B cell (primary cell): ENCODE data around the gene ZNF827. TPM values are rescaled to one million over a fixed set of nuclear protein-coding genes. Genes with fewer than 3 reads are reported as not detected.
A peak's percentile ranks its signal among the peaks of the same experiment; 100 is the strongest.

Experiments
- ATAC-seq: fragments of 200-7000 bp; cut with Tn5 transposase; one replicate; pipeline ENCODE4 v1.10.0; 2021; ENCODE audit warnings: low read depth, mild to moderate bottlenecking, moderate number of reproducible peaks, moderate library complexity
- CTCF ChIA-PET: fragments of 350-600 bp; sonication (Branson Sonifier 250); formaldehyde crosslinking; loops from one replicate; lab custom pipeline; 2021; ENCODE audit warnings: antibody characterized with exemption, inconsistent platforms; lab: Charles Lee
- POLR2A ChIA-PET: fragments of 350-600 bp; sonication (Branson Sonifier 250); formaldehyde crosslinking; loops from one replicate; lab custom pipeline; 2021; ENCODE audit warnings: antibody characterized with exemption; lab: Charles Lee
- DNase-seq: peaks from one replicate; pipeline ENCODE4 v3.0.0; 2013
- H2AFZ ChIP-seq: 2 replicates; pipeline ENCODE4 v1.6.1; 2012; ENCODE audit warnings: mild to moderate bottlenecking, low read depth, low read length; ENCODE audit not compliant: insufficient read depth, poor library complexity, severe bottlenecking
- H3K27ac ChIP-seq, 2 donors: 1 replicate in 1 of 2; 2 replicates in 1 of 2; pipeline ENCODE4 v1.5.1; 2012 to 2013; ENCODE audit warnings: low read length in 2 of 2, mild to moderate bottlenecking in 2 of 2, moderate library complexity in 1 of 2
- H3K27me3 ChIP-seq, 4 experiments: fragments of 200-600 bp in 1 of 4; sonication (generic) in 1 of 4; replicated peaks in 1 of 4; 1 replicate in 2 of 4; 2 replicates in 2 of 4; pipeline versions ENCODE4 v1.6.1 to v1.7.0; 2013 to 2016; ENCODE audit warnings: low read length in 3 of 4, mild to moderate bottlenecking in 2 of 4, mixed read lengths in 1 of 4, moderate library complexity in 1 of 4; ENCODE audit not compliant: insufficient read depth in 4 of 4, control insufficient read depth in 3 of 4; ENCODE audit errors: control extremely low read depth in 1 of 4
- H3K36me3 ChIP-seq, 2 experiments: replicated peaks in 1 of 2; 1 replicate in 1 of 2; 2 replicates in 1 of 2; pipeline versions ENCODE4 v1.6.1 to v1.7.1; 2013; ENCODE audit warnings: low read length in 1 of 2; ENCODE audit not compliant: insufficient read depth in 2 of 2, control insufficient read depth in 1 of 2; ENCODE audit errors: control extremely low read depth in 1 of 2, extremely low read depth in 1 of 2
- H3K4me1 ChIP-seq, 2 donors: fragments of 200-600 bp in 1 of 2; sonication (generic) in 1 of 2; 1 replicate in 1 of 2; 2 replicates in 1 of 2; pipeline versions ENCODE4 v1.5.1 to v1.6.1; 2013 to 2017; ENCODE audit warnings: low read length in 2 of 2; ENCODE audit not compliant: control insufficient read depth in 2 of 2, insufficient read depth in 2 of 2
- H3K4me2 ChIP-seq: replicated peaks from 2 replicates; pipeline ENCODE3; 2012; ENCODE audit warnings: mild to moderate bottlenecking, low read depth, low read length; ENCODE audit not compliant: poor library complexity, severe bottlenecking
- H3K4me3 ChIP-seq, 5 experiments: fragments of 200-600 bp in 1 of 5; sonication (generic) in 1 of 5; 1 replicate in 3 of 5; 2 replicates in 2 of 5; pipeline versions ENCODE4 v1.5.1 to v1.7.0; 2011 to 2016; ENCODE audit warnings: low read length in 4 of 5, mild to moderate bottlenecking in 4 of 5, low read depth in 2 of 5, control low read depth in 1 of 5, moderate library complexity in 1 of 5; ENCODE audit not compliant: insufficient read depth in 1 of 5; ENCODE audit errors: control extremely low read depth in 1 of 5, extremely low read depth in 1 of 5
- H3K79me2 ChIP-seq: fragments of 200-600 bp; sonication (generic); one replicate; pipeline ENCODE4 v1.6.0; 2016; ENCODE audit warnings: low read length; ENCODE audit not compliant: control insufficient read depth, insufficient read depth
- H3K9ac ChIP-seq: fragments of 200-600 bp; sonication (generic); 2 replicates; pipeline ENCODE4 v1.6.1; 2017; ENCODE audit warnings: mild to moderate bottlenecking, low read length, moderate library complexity
- H3K9me3 ChIP-seq, 3 donors: one replicate each; pipeline versions ENCODE4 v1.6.1 to v1.7.1; 2013; ENCODE audit warnings: low read length in 2 of 3; ENCODE audit not compliant: control insufficient read depth in 2 of 3, insufficient read depth in 1 of 3; ENCODE audit errors: control extremely low read depth in 1 of 3
- H4K20me1 ChIP-seq: 2 replicates; pipeline ENCODE4 v1.6.0; 2012; ENCODE audit warnings: mild to moderate bottlenecking, low read length; ENCODE audit not compliant: insufficient read depth, control insufficient read depth, poor library complexity, severe bottlenecking
- H3K27ac Mint-ChIP-seq: one replicate; pipeline ENCODE4 v1.8.0; 2021; ENCODE audit warnings: mixed read lengths
- H3K27me3 Mint-ChIP-seq: one replicate; pipeline ENCODE4 v1.8.0; 2021; ENCODE audit warnings: mixed read lengths
- H3K4me1 Mint-ChIP-seq: one replicate; pipeline ENCODE4 v1.8.0; 2021; ENCODE audit warnings: mixed read lengths
- H3K4me3 Mint-ChIP-seq: one replicate; pipeline ENCODE4 v1.8.0; 2021; ENCODE audit warnings: mixed read lengths
- H3K9me3 Mint-ChIP-seq: one replicate; pipeline ENCODE4 v1.8.0; 2022; ENCODE audit warnings: mixed read lengths; ENCODE audit not compliant: insufficient read depth
- EZH2 ChIP-seq: IDR thresholded peaks from 2 replicates; pipeline ENCODE4 v1.6.1; 2012; ENCODE audit warnings: borderline replicate concordance, low read depth, mild to moderate bottlenecking, moderate library complexity, low read length; ENCODE audit not compliant: insufficient read depth, poor library complexity, severe bottlenecking
- WGBS: methylation state at CpG from one replicate; pipeline ENCODE4 v1.1.5; 2013; ENCODE audit warnings: missing lambda C conversion rate; ENCODE audit not compliant: insufficient coverage; 5-methylcytosine and 5-hydroxymethylcytosine counted together
- intact Hi-C: fragments of 100-400 bp; cut with micrococcal nuclease; formaldehyde crosslinking; loops from one replicate; pipeline ENCODE4 v1.10.0; 2022
- polyA plus RNA-seq: library from polyadenylated mRNA; depleted of rRNA; stranded (reverse); fragments of >200 nt; gene quantifications from 2 replicates; pipeline ENCODE4 v1.2.3, GENCODE V29; 2012
- total RNA-seq, 2 donors: library from RNA; stranded (reverse); fragments of 120-200 nt in 1 of 2; gene quantifications; 1 replicate in 1 of 2; 2 replicates in 1 of 2; pipeline versions ENCODE4 v1.2.3 to v1.2.4, GENCODE V29; 2013 to 2022
- TF ChIP-seq, protein P1 (sequence below): fragments of 200-600 bp; IDR thresholded peaks from one replicate; pipeline ENCODE4 v1.8.0; 2022; ENCODE audit warnings: antibody characterized with exemption, mild to moderate bottlenecking

ZNF827 gene
- total and polyA plus RNA-seq, 2 donors (not counting 1 experiment from before 2014, with no cell fraction given): 20.6 to 30.1 TPM

- POLR2A ChIA-PET: no interaction called here
- Mint-ChIP-seq H3K27me3 (no peaks in the 10 kb centered on the region), H3K4me3 (no peak overlapping the region), H3K9me3 (no peaks in the 10 kb centered on the region), H3K4me1 (peaks cover 14% of the 10 kb centered on the region), H3K27ac (no peak overlapping the region)
- TF ChIP-seq, protein P1, sequence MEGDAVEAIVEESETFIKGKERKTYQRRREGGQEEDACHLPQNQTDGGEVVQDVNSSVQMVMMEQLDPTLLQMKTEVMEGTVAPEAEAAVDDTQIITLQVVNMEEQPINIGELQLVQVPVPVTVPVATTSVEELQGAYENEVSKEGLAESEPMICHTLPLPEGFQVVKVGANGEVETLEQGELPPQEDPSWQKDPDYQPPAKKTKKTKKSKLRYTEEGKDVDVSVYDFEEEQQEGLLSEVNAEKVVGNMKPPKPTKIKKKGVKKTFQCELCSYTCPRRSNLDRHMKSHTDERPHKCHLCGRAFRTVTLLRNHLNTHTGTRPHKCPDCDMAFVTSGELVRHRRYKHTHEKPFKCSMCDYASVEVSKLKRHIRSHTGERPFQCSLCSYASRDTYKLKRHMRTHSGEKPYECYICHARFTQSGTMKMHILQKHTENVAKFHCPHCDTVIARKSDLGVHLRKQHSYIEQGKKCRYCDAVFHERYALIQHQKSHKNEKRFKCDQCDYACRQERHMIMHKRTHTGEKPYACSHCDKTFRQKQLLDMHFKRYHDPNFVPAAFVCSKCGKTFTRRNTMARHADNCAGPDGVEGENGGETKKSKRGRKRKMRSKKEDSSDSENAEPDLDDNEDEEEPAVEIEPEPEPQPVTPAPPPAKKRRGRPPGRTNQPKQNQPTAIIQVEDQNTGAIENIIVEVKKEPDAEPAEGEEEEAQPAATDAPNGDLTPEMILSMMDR: no peak
- TF ChIP-seq EZH2: no peak
- no peak for DNase-seq
- Histone ChIP-seq H3K36me3 (peaks cover 0 to 9% of the 10 kb centered on the region in 2 experiments), H4K20me1 (no peaks in the 10 kb centered on the region), H2AFZ (no peak overlapping the region), H3K4me1 (no peaks in the 10 kb centered on the region), H3K9me3 (no peaks in the 10 kb centered on the region), H3K4me2 (no peak overlapping the region), H3K27ac (no peak overlapping the region), H3K27me3 (no peaks in the 10 kb centered on the region), H3K9ac (no peak overlapping the region), H3K4me3 (no peak overlapping the region), H3K79me2 (no peaks in the 10 kb centered on the region)
- CTCF ChIA-PET: interaction anchor here (1.0 kb wide), 1 partner anchor 17 kb away, joined by 3 read pairs; no protein-coding TSS in a partner anchor
- ATAC-seq: no peak
- intact Hi-C loops: no loop called here
These were observed 67.4 kb downstream of the ZNF827 start for GRCh38 chr4:145871209-145871608.

GRCh38 chr4:145870155-145871020 is 68.2 kb downstream of the ZNF827 start:
- H3K79me2 ChIP-seq: no peaks in the 10 kb centered on the region
- no peaks in the 10 kb centered on the region for H3K27me3 Mint-ChIP-seq
- H3K4me3 ChIP-seq: no peak overlapping the region
- ATAC-seq (no peak), DNase-seq (no peak)
- H3K4me2 ChIP-seq: no peak overlapping the region
- TF ChIP-seq, protein P1: no peak
- TF ChIP-seq EZH2: no peak
- POLR2A ChIA-PET: no interaction called here
- no peaks in the 10 kb centered on the region for H3K9me3 ChIP-seq
- H3K36me3 ChIP-seq: peaks cover 0 to 4% of the 10 kb centered on the region in 2 experiments
- H3K9me3 Mint-ChIP-seq: no peaks in the 10 kb centered on the region
- H3K27ac Mint-ChIP-seq: no peak overlapping the region
- intact Hi-C loops: no loop called here
- H2AFZ ChIP-seq: peak overlapping the region; percentile 14
- H3K27me3 ChIP-seq: no peaks in the 10 kb centered on the region
- no peak overlapping the region for H3K4me3 Mint-ChIP-seq
- H3K4me1 ChIP-seq: no peaks in the 10 kb centered on the region
- H3K4me1 Mint-ChIP-seq: peaks cover 18% of the 10 kb centered on the region
- CTCF ChIA-PET: interaction anchor here (1.0 kb wide), 1 partner anchor 18 kb away, joined by 3 read pairs; no protein-coding TSS in a partner anchor
- no peak overlapping the region for H3K9ac ChIP-seq
- no peak overlapping the region for H3K27ac ChIP-seq
- WGBS: 80% methylated on average over 1 of the region's 9 CpGs
- H4K20me1 ChIP-seq: no peaks in the 10 kb centered on the region
